Adrenal gland (tissue), 5 donors: Measurements from ENCODE around the gene EXD3.

Experiments used
- CTCF ChIP-seq, 6 experiments: fragments of 450-650 bp in 4 of 6; fragments of 200-600 bp in 2 of 6; sonication (generic) in 1 of 6; IDR thresholded peaks; 1 replicate in 5 of 6; 2 replicates in 1 of 6; pipeline versions ENCODE4 v1.5.1 to v1.8.0; 2016 to 2021; ENCODE audit warnings: antibody characterized with exemption in 6 of 6, mild to moderate bottlenecking in 2 of 6, moderate library complexity in 1 of 6
- POLR2A ChIP-seq, 2 donors: fragments of 450-650 bp; IDR thresholded peaks; one replicate each; pipeline ENCODE4 v1.6.1; 2017; ENCODE audit warnings: antibody characterized with exemption in 2 of 2, mild to moderate bottlenecking in 2 of 2, moderate library complexity in 1 of 2
- donor health status: DM: no; HTN: no; CAD: no.

DNA sequence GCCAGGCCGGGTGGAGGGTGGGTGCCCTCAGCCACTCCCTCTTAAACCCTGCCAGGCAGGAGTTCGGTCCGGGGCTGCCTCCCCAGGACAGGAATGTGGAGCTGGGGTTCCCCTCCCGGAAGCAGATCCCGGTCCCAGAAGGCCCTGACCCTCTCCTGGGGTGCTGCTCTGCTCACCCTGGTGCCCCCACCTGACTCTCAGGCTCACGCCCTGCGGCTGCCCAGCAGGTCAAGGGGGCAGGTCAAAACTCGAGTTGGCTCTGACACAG, 117.2 kb downstream of the EXD3 start:
- no peak for TF ChIP-seq CTCF (IDR thresholded peaks at IDR 0.05)
- TF ChIP-seq POLR2A (IDR thresholded peaks at IDR 0.05): no peak
